Activated CD8-positive, alpha-beta memory T cell treated with anti-CD3 and anti-CD28 coated beads, Interleukin-2, amount 10 ng/mL, durations not matched to agents 7 days and 5 days (primary cell): ENCODE results near the gene FBN2. TPM values are rescaled to one million over a fixed set of nuclear protein-coding genes. Genes with fewer than 3 reads are reported as not detected.
"Not testable (repeated sequence)": the region's sequence is repeated elsewhere in the genome, so short reads cannot be mapped to it uniquely, and the experiment has no call there.

Experiments used
- ATAC-seq: fragments of 150-1000 bp; cut with Tn5 transposase; one replicate; pipeline ENCODE4 v1.10.0; 2021; ENCODE audit warnings: moderate library complexity
- CTCF ChIA-PET: fragments of 350-600 bp; sonication (Branson Sonifier 250); formaldehyde crosslinking; loops from one replicate; lab custom pipeline; 2021; ENCODE audit warnings: antibody characterized with exemption; lab: Charles Lee
- DNase-seq: peaks from one replicate; pipeline ENCODE4 v3.0.0-alpha.2; 2020
- H3K27ac Mint-ChIP-seq: one replicate; pipeline ENCODE4 v1.8.0; 2021; ENCODE audit warnings: mild to moderate bottlenecking, mixed read lengths
- H3K27me3 Mint-ChIP-seq: one replicate; pipeline ENCODE4 v1.8.0; 2021; ENCODE audit warnings: mixed read lengths
- H3K36me3 Mint-ChIP-seq: one replicate; pipeline ENCODE4 v1.8.0; 2021; ENCODE audit warnings: mild to moderate bottlenecking, mixed read lengths
- H3K4me1 Mint-ChIP-seq: one replicate; pipeline ENCODE4 v1.8.0; 2021; ENCODE audit warnings: mixed read lengths
- H3K4me3 Mint-ChIP-seq: one replicate; pipeline ENCODE4 v1.8.0; 2021; ENCODE audit warnings: mild to moderate bottlenecking, moderate library complexity, mixed read lengths
- H3K9me3 Mint-ChIP-seq: one replicate; pipeline ENCODE4 v1.8.0; 2022; ENCODE audit warnings: low read depth, mixed read lengths
- total RNA-seq, 2 experiments: library from RNA; stranded (reverse); gene quantifications; one replicate each; pipeline ENCODE4 v1.2.3, GENCODE V29; 2021

FBN2 gene
- total RNA-seq, 2 experiments from 2014 or later, result not detected

DNA sequence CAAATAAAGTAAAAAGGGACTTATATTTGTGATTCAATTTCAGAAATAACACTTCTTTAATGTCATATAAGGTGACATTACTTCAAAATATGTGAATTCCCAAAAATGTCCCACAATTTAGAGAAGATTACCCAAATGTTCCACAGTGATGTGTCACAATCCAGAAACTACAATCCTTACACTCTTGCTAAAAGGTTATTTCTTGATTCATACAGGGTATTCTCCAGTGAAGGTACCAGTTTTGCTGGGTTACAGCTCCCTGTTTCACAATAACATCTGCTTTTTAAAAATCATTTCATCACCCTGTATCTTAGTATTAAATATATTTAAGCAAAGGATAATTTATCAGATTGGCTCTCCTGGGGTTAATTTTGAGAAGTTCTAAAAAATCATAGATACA is 11.0 kb downstream of the FBN2 start:
- DNase-seq (no peak), ATAC-seq (no peak)
- H3K27ac Mint-ChIP-seq, result no peak overlapping the region
- H3K4me1 Mint-ChIP-seq, result no peaks in the 10 kb centered on the region
- no peak overlapping the region for H3K4me3 Mint-ChIP-seq
- no peaks in the 10 kb centered on the region for H3K36me3 Mint-ChIP-seq
- CTCF ChIA-PET, result no interaction called here
- H3K27me3 Mint-ChIP-seq, result peaks cover 5% of the 10 kb centered on the region
- H3K9me3 Mint-ChIP-seq, result no peaks in the 10 kb centered on the region

DNA sequence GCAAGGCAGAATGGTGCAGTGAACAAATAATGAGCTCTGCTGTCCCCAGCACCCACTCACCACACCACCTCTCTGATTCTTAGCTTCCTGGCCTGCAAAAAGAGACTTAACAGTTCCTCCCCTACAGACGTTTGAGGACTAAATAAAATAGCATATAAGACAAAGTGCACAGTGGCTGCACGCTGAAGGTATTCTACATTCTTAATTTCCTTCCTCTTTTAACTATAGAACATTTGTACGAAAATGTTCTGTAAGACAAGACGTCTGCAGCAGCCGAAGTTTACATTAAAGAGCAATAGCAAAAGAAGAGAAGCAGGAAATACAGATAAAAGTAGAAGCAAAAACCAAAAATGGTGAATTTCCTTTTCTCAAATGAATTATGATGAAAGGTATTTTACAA is 15.7 kb downstream of the FBN2 start:
- ATAC-seq, result no peak
- Mint-ChIP-seq H3K27ac (no peak overlapping the region), H3K4me1 (no peaks in the 10 kb centered on the region), H3K27me3 (peaks cover 4% of the 10 kb centered on the region), H3K4me3 (no peak overlapping the region), H3K36me3 (no peaks in the 10 kb centered on the region), H3K9me3 (no peaks in the 10 kb centered on the region)
- DNase-seq, result no peak
- CTCF ChIA-PET, result no interaction called here

DNA sequence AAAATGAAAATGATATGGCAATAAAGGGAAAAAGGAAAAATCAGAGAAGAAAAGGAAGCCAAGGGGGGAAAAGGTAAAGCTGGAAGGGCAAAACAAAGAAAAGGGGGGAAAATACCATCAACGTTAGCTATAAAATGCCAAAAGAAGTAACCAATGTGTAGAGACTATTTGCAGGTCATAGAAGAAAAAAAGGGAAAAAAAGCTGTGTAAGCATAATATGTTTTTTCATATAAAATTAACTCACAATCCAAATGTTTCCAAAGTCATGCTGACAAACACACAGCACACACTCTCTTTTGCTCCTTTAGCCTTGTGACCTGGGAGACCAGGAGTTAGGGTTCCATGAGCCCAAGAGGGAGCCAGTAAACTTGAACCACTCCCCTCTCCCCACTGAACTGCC is 18.2 kb downstream of the FBN2 start:
- Mint-ChIP-seq H3K4me1 (no peaks in the 10 kb centered on the region), H3K4me3 (no peak overlapping the region), H3K36me3 (no peaks in the 10 kb centered on the region), H3K27me3 (peaks cover 3% of the 10 kb centered on the region), H3K9me3 (no peaks in the 10 kb centered on the region), H3K27ac (no peak overlapping the region)
- CTCF ChIA-PET, result no interaction called here
- DNase-seq, result no peak
- ATAC-seq, result no peak

DNA sequence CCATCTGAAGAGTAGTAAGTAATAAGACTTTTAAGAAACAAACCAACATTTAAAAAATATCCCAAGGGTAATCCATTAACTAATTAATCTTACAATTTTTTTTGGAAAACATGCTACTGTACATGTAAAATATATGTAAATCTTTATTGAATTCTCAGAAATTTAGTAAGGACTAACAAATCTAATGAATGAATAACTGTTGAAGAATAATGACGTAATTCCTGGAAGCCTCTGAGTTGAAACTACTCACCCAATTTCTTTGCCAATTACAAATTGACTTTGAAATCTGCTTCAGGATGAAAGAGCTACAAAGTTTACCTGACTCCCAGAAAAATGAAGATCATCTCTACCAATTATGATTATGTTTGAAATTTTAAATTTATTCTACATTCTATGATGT is 21.1 kb downstream of the FBN2 start:
- CTCF ChIA-PET, result interaction anchor here (1.0 kb wide), 1 partner anchor 17 kb away, joined by 3 read pairs; no protein-coding TSS in a partner anchor
- no peaks in the 10 kb centered on the region for H3K36me3 Mint-ChIP-seq
- DNase-seq (no peak), ATAC-seq (no peak)
- H3K27ac Mint-ChIP-seq, result no peak overlapping the region
- H3K4me3 Mint-ChIP-seq, result no peak overlapping the region
- H3K4me1 Mint-ChIP-seq, result no peaks in the 10 kb centered on the region
- H3K27me3 Mint-ChIP-seq, result no peaks in the 10 kb centered on the region
- H3K9me3 Mint-ChIP-seq, result no peaks in the 10 kb centered on the region

DNA sequence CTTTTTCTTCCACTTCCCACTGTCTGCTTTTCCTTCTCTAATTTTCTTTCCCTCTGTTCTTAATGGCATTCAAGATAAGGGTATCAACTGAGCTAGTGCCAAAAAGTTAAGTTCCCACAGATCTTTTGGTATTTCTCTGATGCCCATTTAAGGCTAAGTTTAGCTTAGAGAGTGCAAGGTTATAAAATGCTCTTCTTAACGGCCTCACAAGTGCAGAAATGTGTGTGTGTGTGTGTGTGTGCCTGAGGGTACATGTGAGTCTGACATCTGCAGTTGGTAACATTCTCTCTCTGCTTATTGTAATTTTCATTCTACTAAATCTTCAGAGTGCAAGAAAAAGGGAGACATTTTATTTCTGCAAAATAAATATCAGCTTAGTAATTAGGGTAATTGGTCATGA is 24.2 kb downstream of the FBN2 start:
- ATAC-seq (no peak), DNase-seq (no peak)
- Mint-ChIP-seq H3K27ac (no peak overlapping the region), H3K36me3 (no peaks in the 10 kb centered on the region), H3K9me3 (no peaks in the 10 kb centered on the region), H3K27me3 (no peaks in the 10 kb centered on the region), H3K4me3 (no peak overlapping the region), H3K4me1 (no peaks in the 10 kb centered on the region)
- CTCF ChIA-PET, result no interaction called here

DNA sequence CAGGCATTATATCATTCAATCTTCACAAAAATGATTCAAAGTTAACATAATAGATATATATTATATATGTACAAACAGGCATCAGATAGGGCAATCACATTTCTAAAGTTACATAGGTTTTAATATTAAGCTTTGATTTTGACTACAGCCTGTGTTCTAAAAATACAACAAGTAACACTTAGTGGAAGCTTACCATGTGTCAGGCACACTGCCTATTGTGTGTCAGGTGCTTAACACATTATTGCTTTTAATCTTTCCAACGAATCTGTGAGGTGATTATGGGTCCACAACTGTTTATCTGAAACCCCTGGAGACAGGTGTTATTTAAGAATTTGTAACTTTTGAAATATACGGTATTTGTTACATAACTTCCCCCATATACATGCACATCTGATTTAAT is 25.2 kb downstream of the FBN2 start:
- no peaks in the 10 kb centered on the region for H3K9me3 Mint-ChIP-seq
- no peaks in the 10 kb centered on the region for H3K4me1 Mint-ChIP-seq
- ATAC-seq, result no peak
- H3K27me3 Mint-ChIP-seq, result no peaks in the 10 kb centered on the region
- CTCF ChIA-PET, result no interaction called here
- DNase-seq, result no peak
- H3K36me3 Mint-ChIP-seq, result no peaks in the 10 kb centered on the region
- H3K4me3 Mint-ChIP-seq, result no peak overlapping the region
- H3K27ac Mint-ChIP-seq, result no peak overlapping the region

DNA sequence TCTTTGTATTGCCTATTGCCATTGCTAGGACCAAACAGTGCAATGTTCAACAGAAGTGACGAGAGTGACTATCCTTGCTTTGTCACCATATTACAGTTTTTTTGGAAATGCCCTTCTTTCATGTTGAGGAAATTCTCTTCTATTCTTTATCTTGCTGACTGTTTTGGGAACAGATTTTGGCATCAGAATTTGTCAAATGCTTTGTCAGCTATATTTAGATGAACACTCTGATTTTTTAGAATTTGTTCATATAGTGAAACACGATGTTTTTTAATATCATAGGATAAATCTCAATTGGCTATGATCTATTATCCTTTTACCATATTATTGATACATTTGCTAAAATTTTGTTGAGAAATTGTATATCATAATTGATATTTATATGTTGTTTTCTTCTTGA is 31.4 kb downstream of the FBN2 start:
- Mint-ChIP-seq H3K9me3 (peaks cover 4% of the 10 kb centered on the region), H3K4me3 (no peak overlapping the region), H3K4me1 (no peaks in the 10 kb centered on the region), H3K36me3 (no peaks in the 10 kb centered on the region), H3K27ac (no peak overlapping the region), H3K27me3 (no peaks in the 10 kb centered on the region)
- no peak for DNase-seq
- CTCF ChIA-PET, result no interaction called here
- ATAC-seq, result no peak

DNA sequence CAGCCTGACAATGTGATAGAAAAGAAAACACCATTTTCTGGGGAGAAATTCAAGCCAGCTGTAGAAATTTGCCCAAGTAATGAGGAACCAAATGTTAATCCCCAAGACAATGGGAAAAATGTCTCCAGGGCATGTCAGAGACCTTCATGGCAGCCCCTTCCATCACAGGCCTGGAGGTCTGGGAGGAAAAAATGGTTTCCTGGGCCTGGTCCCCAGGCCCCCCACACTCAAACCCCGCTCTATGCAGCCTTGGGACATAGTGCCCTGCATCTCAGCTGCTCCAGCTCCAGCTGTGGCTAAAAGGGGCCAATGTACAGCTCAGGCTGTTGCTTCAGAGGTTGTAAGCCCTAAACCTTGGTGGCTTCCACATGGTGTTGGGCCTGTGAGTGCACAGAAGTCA is 34.3 kb downstream of the FBN2 start:
- H3K27ac Mint-ChIP-seq, H3K36me3 Mint-ChIP-seq, CTCF ChIA-PET, H3K27me3 Mint-ChIP-seq, H3K4me3 Mint-ChIP-seq, H3K9me3 Mint-ChIP-seq, H3K4me1 Mint-ChIP-seq, ATAC-seq, DNase-seq: not testable (repeated sequence)

DNA sequence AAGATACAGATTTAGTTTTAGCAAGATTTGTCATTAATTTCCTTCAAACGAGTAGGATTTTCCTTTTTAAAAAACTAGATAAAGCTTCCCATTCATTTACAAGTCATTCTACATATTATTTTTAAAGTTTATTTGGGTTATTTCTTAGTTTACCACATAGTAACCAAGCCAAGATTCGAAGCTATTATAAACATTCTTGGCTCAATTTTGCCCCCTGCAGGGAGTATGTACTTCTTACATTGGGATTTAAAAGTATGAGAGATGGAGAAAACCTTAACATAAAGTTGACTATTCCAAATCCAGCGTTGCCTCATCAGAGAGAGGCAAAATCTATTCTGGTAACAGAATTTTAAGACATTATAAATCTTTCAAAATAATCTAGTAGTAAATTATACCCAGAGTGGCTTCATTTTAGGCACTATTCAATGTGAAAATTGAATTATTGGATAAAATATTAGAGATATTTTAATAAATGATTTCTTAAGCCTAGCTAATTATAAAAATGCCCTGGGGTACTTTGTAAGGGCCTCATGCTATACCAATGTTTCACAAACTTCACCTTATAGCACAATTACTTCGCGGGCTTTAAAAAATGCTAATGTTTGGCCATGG is 39.1 kb downstream of the FBN2 start:
- CTCF ChIA-PET, result interaction anchor here (0.9 kb wide), 1 partner anchor 297 kb away, joined by 3 read pairs; no protein-coding TSS in a partner anchor
- ATAC-seq (no peak), DNase-seq (no peak)
- H3K9me3 Mint-ChIP-seq, result peaks cover 4% of the 10 kb centered on the region
- H3K27me3 Mint-ChIP-seq, result no peaks in the 10 kb centered on the region
- H3K4me3 Mint-ChIP-seq, result no peak overlapping the region
- no peaks in the 10 kb centered on the region for H3K36me3 Mint-ChIP-seq
- no peak overlapping the region for H3K27ac Mint-ChIP-seq
- H3K4me1 Mint-ChIP-seq, result no peaks in the 10 kb centered on the region

DNA sequence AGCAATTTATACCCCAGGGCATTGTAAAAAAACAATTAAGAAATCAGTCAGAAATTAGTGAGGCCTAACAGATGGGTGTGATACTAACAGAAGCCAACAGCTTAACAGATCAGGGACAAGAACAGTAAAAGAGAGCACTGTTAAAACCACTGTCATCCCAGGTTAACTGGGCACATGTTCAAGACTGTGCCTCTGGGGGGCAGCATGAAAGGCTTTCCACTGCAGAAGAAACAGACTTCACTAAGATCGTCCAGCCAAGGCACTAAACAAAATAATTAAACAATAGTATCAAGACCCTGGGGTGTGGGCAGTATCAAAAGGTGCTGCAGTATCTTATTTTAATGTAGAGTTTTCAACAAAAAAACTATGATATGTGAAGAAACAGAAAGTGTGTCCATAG is 43.5 kb downstream of the FBN2 start:
- H3K27me3 Mint-ChIP-seq, result no peaks in the 10 kb centered on the region
- DNase-seq, result no peak
- H3K36me3 Mint-ChIP-seq, result no peaks in the 10 kb centered on the region
- H3K27ac Mint-ChIP-seq, result no peak overlapping the region
- no peaks in the 10 kb centered on the region for H3K4me1 Mint-ChIP-seq
- H3K4me3 Mint-ChIP-seq, result no peak overlapping the region
- CTCF ChIA-PET, result no interaction called here
- no peaks in the 10 kb centered on the region for H3K9me3 Mint-ChIP-seq
- ATAC-seq, result no peak

DNA sequence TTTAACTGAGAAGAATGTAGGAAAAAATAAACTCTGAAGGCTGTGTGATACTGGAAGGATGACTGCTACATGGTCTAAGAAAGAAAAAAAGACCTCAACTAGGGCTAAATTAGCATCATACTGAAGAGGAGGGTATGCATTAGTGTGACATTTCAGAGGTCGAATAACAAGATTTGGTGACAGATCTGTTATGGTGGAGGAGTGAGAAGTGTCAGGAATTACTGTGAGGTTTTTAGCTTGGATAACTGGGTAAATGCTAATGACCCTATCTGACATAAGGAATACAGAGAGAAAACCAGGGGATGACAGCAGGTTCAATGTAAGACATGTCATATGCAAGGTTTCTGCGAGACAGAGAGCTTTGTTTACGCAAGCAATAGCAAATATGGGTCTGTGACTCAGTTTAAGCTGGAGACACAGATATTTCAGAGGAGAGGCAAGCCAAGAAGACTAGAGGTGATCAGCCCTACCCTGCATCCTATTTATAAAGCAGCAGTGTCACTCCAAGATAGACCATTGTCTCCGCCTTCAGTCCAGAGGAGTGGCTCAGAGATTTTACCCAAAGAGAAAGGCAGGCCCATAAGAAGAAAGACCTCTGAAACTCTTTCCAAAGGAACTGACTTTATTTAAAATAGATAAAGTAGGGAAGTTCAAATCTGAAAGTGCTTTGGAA is 44.3 kb downstream of the FBN2 start:
- no peak for ATAC-seq
- no peak overlapping the region for H3K27ac Mint-ChIP-seq
- no peaks in the 10 kb centered on the region for H3K27me3 Mint-ChIP-seq
- CTCF ChIA-PET, result no interaction called here
- no peak overlapping the region for H3K4me3 Mint-ChIP-seq
- H3K9me3 Mint-ChIP-seq, result no peaks in the 10 kb centered on the region
- H3K36me3 Mint-ChIP-seq, result no peaks in the 10 kb centered on the region
- no peaks in the 10 kb centered on the region for H3K4me1 Mint-ChIP-seq
- DNase-seq, result no peak

DNA sequence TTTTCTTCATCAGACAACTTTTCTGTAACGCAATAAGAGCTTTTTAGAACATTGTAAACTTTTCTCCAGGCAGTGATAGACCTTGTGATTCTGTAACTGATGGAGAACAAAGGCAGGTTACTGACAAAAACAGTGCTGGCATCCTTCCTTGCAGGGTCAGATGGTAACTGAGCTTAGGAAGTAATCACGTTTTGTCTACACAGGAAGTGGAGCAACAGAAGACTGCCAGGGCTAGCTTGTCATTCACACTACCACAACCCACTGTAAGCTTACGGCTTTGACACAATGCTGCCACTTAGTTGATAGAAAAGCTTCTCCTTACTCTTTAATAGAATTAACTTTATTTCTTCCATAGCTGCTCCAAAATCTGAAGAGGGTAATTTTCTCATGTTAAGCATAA is 46.8 kb downstream of the FBN2 start:
- H3K27me3 Mint-ChIP-seq, result no peaks in the 10 kb centered on the region
- DNase-seq, result no peak

DNA sequence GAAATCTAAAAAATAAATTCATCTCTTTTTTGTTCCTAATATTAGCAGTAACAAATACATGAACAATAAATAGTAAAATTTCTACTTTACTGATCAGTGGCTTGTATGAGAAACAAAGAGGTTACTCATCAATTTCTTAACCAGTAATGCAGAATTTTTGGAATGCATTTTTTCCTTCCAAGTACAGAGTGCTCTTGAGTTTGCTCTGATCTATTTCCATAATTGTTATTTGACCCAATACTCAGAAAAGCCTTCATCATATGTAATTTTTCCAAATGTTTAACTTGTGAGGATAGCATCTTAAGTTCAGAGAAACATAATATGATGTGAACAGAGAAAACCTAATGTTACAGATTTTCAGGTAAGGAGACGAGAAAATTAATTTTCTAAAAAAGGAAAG is 47.3 kb downstream of the FBN2 start:
- no peaks in the 10 kb centered on the region for H3K36me3 Mint-ChIP-seq
- no peak overlapping the region for H3K4me3 Mint-ChIP-seq
- H3K4me1 Mint-ChIP-seq, result no peaks in the 10 kb centered on the region
- H3K27me3 Mint-ChIP-seq, result no peaks in the 10 kb centered on the region
- CTCF ChIA-PET, result interaction anchor here (1.0 kb wide), 1 partner anchor 15 kb away, joined by 3 read pairs; no protein-coding TSS in a partner anchor
- no peak overlapping the region for H3K27ac Mint-ChIP-seq
- H3K9me3 Mint-ChIP-seq, result no peaks in the 10 kb centered on the region
- no peak for DNase-seq
- ATAC-seq, result no peak

More for the DNA sequence above, 46.8 kb downstream of the FBN2 start:
- CTCF ChIA-PET, result interaction anchor here (1.0 kb wide), 1 partner anchor 14 kb away, joined by 3 read pairs; no protein-coding TSS in a partner anchor
- Mint-ChIP-seq H3K27ac (no peak overlapping the region), H3K36me3 (no peaks in the 10 kb centered on the region), H3K4me3 (no peak overlapping the region), H3K9me3 (no peaks in the 10 kb centered on the region), H3K4me1 (no peaks in the 10 kb centered on the region)
- ATAC-seq, result no peak

DNA sequence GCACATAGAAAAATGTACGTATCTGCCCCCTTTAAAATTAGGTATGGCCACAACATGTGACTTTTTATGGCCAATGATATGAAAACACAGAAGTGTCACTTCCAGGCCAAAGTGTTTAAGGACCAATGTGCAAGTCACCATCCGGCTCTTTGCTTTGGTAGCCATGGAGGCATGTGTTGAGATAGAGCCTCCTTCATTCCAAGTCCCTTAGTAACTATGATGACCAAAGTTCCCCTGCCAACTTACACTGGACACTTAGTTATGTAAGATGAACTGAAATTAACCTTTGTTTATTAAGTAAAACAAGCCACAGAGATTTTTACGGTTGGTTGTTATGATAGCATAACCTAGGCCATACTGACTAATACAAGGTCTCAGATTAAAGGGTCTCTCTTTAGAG is 51.0 kb downstream of the FBN2 start:
- no peaks in the 10 kb centered on the region for H3K36me3 Mint-ChIP-seq
- CTCF ChIA-PET, result no interaction called here
- no peaks in the 10 kb centered on the region for H3K27me3 Mint-ChIP-seq
- ATAC-seq, result no peak
- no peak overlapping the region for H3K4me3 Mint-ChIP-seq
- no peaks in the 10 kb centered on the region for H3K9me3 Mint-ChIP-seq
- no peak for DNase-seq
- H3K4me1 Mint-ChIP-seq, result no peaks in the 10 kb centered on the region
- H3K27ac Mint-ChIP-seq, result no peak overlapping the region
